ENCODE data around the gene FBXO28.
A peak's percentile ranks its signal among the peaks of the same experiment; 100 is the strongest.
"Not testable (repeated sequence)": the region's sequence is repeated elsewhere in the genome, so short reads cannot be mapped to it uniquely, and the experiment has no call there.

The FBXO28 gene

GRCh38 chr1:224201383-224201782 is 87.5 kb downstream of the FBXO28 start:
- Histone ChIP-seq H2AFZ (ENCODE audit: low read length) (no peak overlapping the region), H3K36me3 (ENCODE audit: insufficient read depth, low read length) (no peaks in the 10 kb centered on the region), H3K9me2 (replicated peaks; ENCODE audit: low read depth, low read length) (no peaks in the 10 kb centered on the region), H3K79me2 (ENCODE audit: insufficient read depth, low read length) (no peaks in the 10 kb centered on the region), H3K4me1 (ENCODE audit: insufficient read depth, low read length, poor library complexity, severe bottlenecking) (peaks cover 13% of the 10 kb centered on the region), H3K9ac (ENCODE audit: low read depth, low read length, poor library complexity, severe bottlenecking) (no peak overlapping the region), H3K27me3 (ENCODE audit: insufficient read depth, low read length, poor library complexity, severe bottlenecking) (no peaks in the 10 kb centered on the region), H3K9me3 (ENCODE audit: insufficient read depth, low read depth, low read length) (no peaks in the 10 kb centered on the region), H3K4me2 (ENCODE audit: low read depth, low read length, poor library complexity, severe bottlenecking) (no peak overlapping the region), H4K20me1 (ENCODE audit: insufficient read depth, low read length, poor library complexity, severe bottlenecking) (no peaks in the 10 kb centered on the region), H3K4me3 (ENCODE audit: low read length, poor library complexity, severe bottlenecking) (no peak overlapping the region), H3F3A (ENCODE audit: low read depth) (no peaks in the 10 kb centered on the region)
- no peak for TF ChIP-seq EZH2phosphoT487 (IDR thresholded peaks at IDR 0.05; ENCODE audit: borderline replicate concordance)
- TF ChIP-seq CTCF (conservative IDR thresholded peaks at IDR 0.05; ENCODE audit: low read length): no peak

GRCh38 chr1:224201853-224202252 is 87.9 kb downstream of the FBXO28 start:
- H4K20me1 ChIP-seq (ENCODE audit: insufficient read depth, low read length, poor library complexity, severe bottlenecking): no peaks in the 10 kb centered on the region
- no peaks in the 10 kb centered on the region for H3K9me2 ChIP-seq (replicated peaks; ENCODE audit: low read depth, low read length)
- H3K36me3 ChIP-seq (ENCODE audit: insufficient read depth, low read length): no peaks in the 10 kb centered on the region
- no peak overlapping the region for H3K9ac ChIP-seq (ENCODE audit: low read depth, low read length, poor library complexity, severe bottlenecking)
- no peak overlapping the region for H3K4me3 ChIP-seq (ENCODE audit: low read length, poor library complexity, severe bottlenecking)
- no peak overlapping the region for H2AFZ ChIP-seq (ENCODE audit: low read length)
- no peak for TF ChIP-seq EZH2phosphoT487 (IDR thresholded peaks at IDR 0.05; ENCODE audit: borderline replicate concordance)
- TF ChIP-seq CTCF (conservative IDR thresholded peaks at IDR 0.05; ENCODE audit: low read length): no peak
- peaks cover 13% of the 10 kb centered on the region for H3K4me1 ChIP-seq (ENCODE audit: insufficient read depth, low read length, poor library complexity, severe bottlenecking)
- no peak overlapping the region for H3K4me2 ChIP-seq (ENCODE audit: low read depth, low read length, poor library complexity, severe bottlenecking)
- no peaks in the 10 kb centered on the region for H3F3A ChIP-seq (ENCODE audit: low read depth)
- H3K27me3 ChIP-seq (ENCODE audit: insufficient read depth, low read length, poor library complexity, severe bottlenecking): no peaks in the 10 kb centered on the region
- no peaks in the 10 kb centered on the region for H3K9me3 ChIP-seq (ENCODE audit: insufficient read depth, low read depth, low read length)
- H3K79me2 ChIP-seq (ENCODE audit: insufficient read depth, low read length): no peaks in the 10 kb centered on the region

- Histone ChIP-seq H3K36me3 (ENCODE audit: insufficient read depth, low read length) (no peaks in the 10 kb centered on the region), H3K9me3 (ENCODE audit: insufficient read depth, low read depth, low read length) (no peaks in the 10 kb centered on the region), H2AFZ (ENCODE audit: low read length) (no peak overlapping the region), H3K4me3 (ENCODE audit: low read length, poor library complexity, severe bottlenecking) (no peak overlapping the region), H3K4me2 (ENCODE audit: low read depth, low read length, poor library complexity, severe bottlenecking) (no peak overlapping the region), H3K9ac (ENCODE audit: low read depth, low read length, poor library complexity, severe bottlenecking) (no peak overlapping the region), H3K79me2 (ENCODE audit: insufficient read depth, low read length) (no peaks in the 10 kb centered on the region), H4K20me1 (ENCODE audit: insufficient read depth, low read length, poor library complexity, severe bottlenecking) (no peaks in the 10 kb centered on the region), H3K9me2 (replicated peaks; ENCODE audit: low read depth, low read length) (no peaks in the 10 kb centered on the region), H3K4me1 (ENCODE audit: insufficient read depth, low read length, poor library complexity, severe bottlenecking) (peaks cover 13% of the 10 kb centered on the region), H3K27me3 (ENCODE audit: insufficient read depth, low read length, poor library complexity, severe bottlenecking) (no peaks in the 10 kb centered on the region), H3F3A (ENCODE audit: low read depth) (no peaks in the 10 kb centered on the region)
- no peak for TF ChIP-seq EZH2phosphoT487 (IDR thresholded peaks at IDR 0.05; ENCODE audit: borderline replicate concordance)
Measured at GRCh38 chr1:224203243-224204016, 89.5 kb downstream of the FBXO28 start.

GRCh38 chr1:224205438-224205840 is 91.5 kb downstream of the FBXO28 start:
- Histone ChIP-seq H3K9me2 (replicated peaks; ENCODE audit: low read depth, low read length) (no peaks in the 10 kb centered on the region), H3K36me3 (ENCODE audit: insufficient read depth, low read length) (no peaks in the 10 kb centered on the region), H3K27me3 (ENCODE audit: insufficient read depth, low read length, poor library complexity, severe bottlenecking) (no peaks in the 10 kb centered on the region), H3K4me2 (ENCODE audit: low read depth, low read length, poor library complexity, severe bottlenecking) (peak overlapping the region; percentile 93), H3K4me3 (ENCODE audit: low read length, poor library complexity, severe bottlenecking) (peak overlapping the region; percentile 67), H4K20me1 (ENCODE audit: insufficient read depth, low read length, poor library complexity, severe bottlenecking) (no peaks in the 10 kb centered on the region), H3F3A (ENCODE audit: low read depth) (no peaks in the 10 kb centered on the region), H3K9ac (ENCODE audit: low read depth, low read length, poor library complexity, severe bottlenecking) (no peak overlapping the region), H3K79me2 (ENCODE audit: insufficient read depth, low read length) (no peaks in the 10 kb centered on the region), H3K4me1 (ENCODE audit: insufficient read depth, low read length, poor library complexity, severe bottlenecking) (peaks cover 13% of the 10 kb centered on the region), H2AFZ (ENCODE audit: low read length) (peak overlapping the region; percentile 38; the same call in 1 of the 2 replicates), H3K9me3 (ENCODE audit: insufficient read depth, low read depth, low read length) (no peaks in the 10 kb centered on the region)
- TF ChIP-seq CTCF (conservative IDR thresholded peaks at IDR 0.05; ENCODE audit: low read length): no peak
- no peak for TF ChIP-seq EZH2phosphoT487 (IDR thresholded peaks at IDR 0.05; ENCODE audit: borderline replicate concordance)

- Histone ChIP-seq H3K4me1 (ENCODE audit: insufficient read depth, low read length, poor library complexity, severe bottlenecking) (peaks cover 13% of the 10 kb centered on the region), H3K4me2 (ENCODE audit: low read depth, low read length, poor library complexity, severe bottlenecking) (peak overlapping the region; percentile 93), H3K4me3 (ENCODE audit: low read length, poor library complexity, severe bottlenecking) (peak overlapping the region; percentile 67), H2AFZ (ENCODE audit: low read length) (peak overlapping the region; percentile 38; the same call in 1 of the 2 replicates)
- H3K9ac ChIP-seq (ENCODE audit: low read depth, low read length, poor library complexity, severe bottlenecking); H3K9me3 ChIP-seq (ENCODE audit: insufficient read depth, low read depth, low read length); H3K9me2 ChIP-seq (replicated peaks; ENCODE audit: low read depth, low read length); H3K79me2 ChIP-seq (ENCODE audit: insufficient read depth, low read length); H4K20me1 ChIP-seq (ENCODE audit: insufficient read depth, low read length, poor library complexity, severe bottlenecking); H3F3A ChIP-seq (ENCODE audit: low read depth); H3K36me3 ChIP-seq (ENCODE audit: insufficient read depth, low read length); H3K27me3 ChIP-seq (ENCODE audit: insufficient read depth, low read length, poor library complexity, severe bottlenecking): not testable (repeated sequence)
Measured at GRCh38 chr1:224205931-224206538, 92.1 kb downstream of the FBXO28 start.
